ENCODE data around the gene INTS14.

The INTS14 gene

DNA sequence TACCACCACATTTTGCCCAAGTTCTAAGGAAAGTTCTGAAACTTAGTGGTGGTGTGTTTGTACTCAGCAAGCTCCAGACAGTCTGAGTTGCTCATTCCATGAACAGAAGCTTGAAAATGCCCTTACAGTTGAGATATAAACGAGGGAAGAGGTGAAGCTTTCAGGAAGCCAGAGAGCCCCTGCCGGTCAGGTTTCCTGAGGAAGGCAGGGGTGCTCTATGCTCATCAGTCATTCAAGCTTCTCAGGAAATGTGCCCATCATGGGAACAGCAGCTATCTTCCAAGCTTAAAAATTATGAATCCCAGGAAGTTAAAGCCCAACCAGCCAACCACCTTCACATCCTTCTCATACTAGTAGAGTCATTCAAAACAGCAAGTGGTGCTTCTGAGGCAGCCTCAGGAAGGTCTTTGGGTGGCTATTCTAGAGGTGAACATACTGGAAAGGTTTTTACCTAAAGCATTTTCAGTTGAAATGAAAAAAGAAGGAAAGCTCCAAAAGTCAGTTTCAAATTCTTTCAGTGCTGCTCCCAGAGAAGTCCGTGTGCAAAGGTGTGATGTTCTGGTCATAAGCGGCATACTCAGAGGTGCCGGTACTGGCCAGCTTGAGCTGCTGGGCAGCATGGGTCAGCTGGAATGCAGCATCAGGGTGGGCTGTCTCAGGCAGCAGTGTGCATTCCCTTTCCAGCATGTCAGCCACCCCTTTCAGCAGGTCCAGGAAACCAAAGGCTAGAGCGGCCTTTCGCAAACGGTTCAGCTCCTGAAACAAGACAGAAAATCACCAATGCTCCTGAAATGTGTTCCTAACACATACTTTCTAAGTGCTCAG lies 31.8 kb downstream of the INTS14 start:
- peaks cover 85% of the 10 kb centered on the region for H3K36me3 ChIP-seq (ENCODE audit: control insufficient read depth, insufficient read depth, low read length)
- H3K4me1 ChIP-seq (ENCODE audit: control insufficient read depth, insufficient read depth, low read length): no peaks in the 10 kb centered on the region
- peak overlapping the region; percentile 62 for H3K27ac ChIP-seq (ENCODE audit: low read depth, low read length)
- H3K4me3 ChIP-seq (ENCODE audit: low read depth, low read length): no peak overlapping the region
- H3K9me3 ChIP-seq (ENCODE audit: control insufficient read depth, insufficient read depth, low read length): no peaks in the 10 kb centered on the region
- no peak overlapping the region for H3K9ac ChIP-seq (ENCODE audit: low read depth, low read length)
- no peaks in the 10 kb centered on the region for H3K27me3 ChIP-seq (ENCODE audit: control insufficient read depth, insufficient read depth, low read length)

DNA sequence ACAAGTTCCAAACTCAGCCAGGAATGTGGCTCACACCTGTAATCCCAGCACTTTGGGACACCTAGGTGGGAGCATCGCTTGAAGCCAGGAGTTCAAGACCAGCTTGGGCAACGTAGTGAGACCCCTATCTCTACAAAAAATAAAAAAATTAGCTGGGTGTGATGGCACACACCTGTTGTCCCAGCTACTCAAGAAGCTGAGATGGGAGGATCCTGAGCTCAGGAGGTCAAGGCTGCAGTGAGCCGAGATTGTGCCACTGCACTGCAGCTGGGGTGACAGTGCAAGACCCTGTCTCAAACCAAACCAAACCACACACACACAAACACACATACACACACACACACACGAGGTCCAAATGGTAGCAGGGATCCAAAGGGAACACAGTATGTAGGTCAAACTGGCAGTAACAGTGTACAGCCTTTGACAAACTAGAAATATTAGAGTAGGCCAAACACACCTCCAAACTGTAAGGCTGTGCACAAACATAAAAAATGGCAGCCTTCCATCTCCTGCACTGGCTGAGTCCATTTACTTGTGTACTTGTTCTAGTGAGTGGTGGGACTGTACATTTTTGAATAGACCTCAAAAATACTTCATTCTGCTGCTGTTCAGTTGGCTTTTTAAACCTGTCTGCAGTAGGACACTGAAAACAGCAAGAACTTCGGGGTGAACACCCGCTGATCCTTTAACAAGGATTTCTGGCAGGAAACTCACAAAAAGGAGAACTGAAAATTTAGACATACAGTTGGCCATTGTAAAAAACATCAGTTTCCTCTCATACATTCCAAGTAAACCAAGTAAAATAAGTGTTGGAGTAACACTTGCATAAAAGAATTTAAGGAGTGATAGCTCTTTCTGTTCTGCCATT lies 33.6 kb downstream of the INTS14 start:
- H3K4me3 ChIP-seq (ENCODE audit: low read depth, low read length): no peak overlapping the region
- peaks cover 82% of the 10 kb centered on the region for H3K36me3 ChIP-seq (ENCODE audit: control insufficient read depth, insufficient read depth, low read length)
- H3K9ac ChIP-seq (ENCODE audit: low read depth, low read length): no peak overlapping the region
- no peaks in the 10 kb centered on the region for H3K27me3 ChIP-seq (ENCODE audit: control insufficient read depth, insufficient read depth, low read length)
- no peaks in the 10 kb centered on the region for H3K9me3 ChIP-seq (ENCODE audit: control insufficient read depth, insufficient read depth, low read length)
- H3K4me1 ChIP-seq (ENCODE audit: control insufficient read depth, insufficient read depth, low read length): no peaks in the 10 kb centered on the region
- H3K27ac ChIP-seq (ENCODE audit: low read depth, low read length): peak overlapping the region; percentile 1

DNA sequence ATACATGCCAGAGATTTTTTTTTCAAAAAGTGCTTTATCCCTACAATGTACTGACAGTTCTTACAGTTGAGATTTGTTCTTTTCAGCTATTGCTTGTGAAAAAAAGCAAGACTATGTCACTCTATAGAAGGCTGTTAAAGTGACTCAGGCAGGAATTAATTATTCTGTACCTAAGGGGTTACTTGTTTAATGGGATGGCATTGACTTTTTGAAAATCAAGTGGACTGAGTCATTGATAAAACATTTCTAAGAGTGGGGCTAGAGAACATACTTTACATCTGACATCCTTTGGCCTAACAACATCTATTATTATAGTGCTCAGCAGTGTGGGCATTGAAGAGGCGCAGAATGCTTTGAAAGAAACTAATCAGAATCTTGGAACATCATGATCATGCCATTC lies 34.3 kb downstream of the INTS14 start:
- H3K9ac ChIP-seq (ENCODE audit: low read depth, low read length): no peak overlapping the region
- H3K36me3 ChIP-seq (ENCODE audit: control insufficient read depth, insufficient read depth, low read length): peaks cover 82% of the 10 kb centered on the region
- H3K27ac ChIP-seq (ENCODE audit: low read depth, low read length): no peak overlapping the region
- no peaks in the 10 kb centered on the region for H3K4me1 ChIP-seq (ENCODE audit: control insufficient read depth, insufficient read depth, low read length)
- no peaks in the 10 kb centered on the region for H3K9me3 ChIP-seq (ENCODE audit: control insufficient read depth, insufficient read depth, low read length)
- no peaks in the 10 kb centered on the region for H3K27me3 ChIP-seq (ENCODE audit: control insufficient read depth, insufficient read depth, low read length)
- no peak overlapping the region for H3K4me3 ChIP-seq (ENCODE audit: low read depth, low read length)

DNA sequence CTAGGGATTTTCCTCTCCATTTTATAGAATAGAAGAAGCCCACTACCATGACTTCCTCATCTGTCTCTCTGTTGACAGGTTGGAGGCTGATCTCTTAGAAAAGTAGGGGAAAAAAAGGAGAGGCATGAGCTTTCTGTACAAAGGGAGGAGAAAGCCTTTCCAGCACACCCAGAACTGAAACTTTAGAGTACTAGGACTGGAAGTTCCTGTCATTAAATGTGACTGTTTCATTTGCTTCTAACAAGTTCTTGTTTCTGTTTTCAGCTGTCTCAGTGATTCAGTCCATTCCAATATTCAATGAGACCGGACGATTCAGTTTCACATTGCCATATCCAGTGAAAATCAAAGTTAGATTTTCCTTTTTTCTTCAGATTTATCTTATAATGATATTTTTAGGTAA lies 39.0 kb downstream of the INTS14 start:
- H3K27ac ChIP-seq (ENCODE audit: low read depth, low read length): no peak overlapping the region
- H3K4me1 ChIP-seq (ENCODE audit: control insufficient read depth, insufficient read depth, low read length): no peaks in the 10 kb centered on the region
- H3K36me3 ChIP-seq (ENCODE audit: control insufficient read depth, insufficient read depth, low read length): peaks cover 82% of the 10 kb centered on the region
- no peak overlapping the region for H3K4me3 ChIP-seq (ENCODE audit: low read depth, low read length)
- no peak overlapping the region for H3K9ac ChIP-seq (ENCODE audit: low read depth, low read length)
- no peaks in the 10 kb centered on the region for H3K27me3 ChIP-seq (ENCODE audit: control insufficient read depth, insufficient read depth, low read length)
- no peaks in the 10 kb centered on the region for H3K9me3 ChIP-seq (ENCODE audit: control insufficient read depth, insufficient read depth, low read length)

DNA sequence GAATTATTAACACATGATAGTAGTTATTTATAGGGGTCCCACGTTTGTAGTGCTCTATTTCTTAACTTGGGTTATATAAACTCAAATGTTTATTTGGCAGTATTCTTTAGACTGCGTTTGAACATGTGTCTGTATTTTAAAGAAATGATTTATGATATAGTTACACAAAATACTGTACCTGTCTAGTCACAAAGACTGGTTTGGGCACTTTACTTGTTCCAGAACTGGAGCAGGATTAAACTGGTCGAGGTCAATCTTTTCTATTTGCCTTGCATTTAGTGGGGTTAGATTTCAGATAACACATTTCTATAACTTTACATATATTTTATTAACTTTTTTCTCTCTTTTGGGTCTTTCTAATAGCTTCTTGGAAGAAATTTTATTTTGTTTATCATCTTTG lies 41.2 kb downstream of the INTS14 start:
- H3K36me3 ChIP-seq (ENCODE audit: control insufficient read depth, insufficient read depth, low read length): peaks cover 94% of the 10 kb centered on the region
- H3K4me1 ChIP-seq (ENCODE audit: control insufficient read depth, insufficient read depth, low read length): no peaks in the 10 kb centered on the region
- H3K9me3 ChIP-seq (ENCODE audit: control insufficient read depth, insufficient read depth, low read length): no peaks in the 10 kb centered on the region

GRCh38 chr15:65561934-65562333 lies 49.0 kb downstream of the INTS14 start:
- H3K9me3 ChIP-seq (ENCODE audit: control insufficient read depth, insufficient read depth, low read length): no peaks in the 10 kb centered on the region
- H3K36me3 ChIP-seq (ENCODE audit: control insufficient read depth, insufficient read depth, low read length): peaks cover 96% of the 10 kb centered on the region

More for the DNA sequence above, 41.2 kb downstream of the INTS14 start:
- Histone ChIP-seq H3K4me3 (ENCODE audit: low read depth, low read length) (no peak overlapping the region), H3K9ac (ENCODE audit: low read depth, low read length) (no peak overlapping the region), H3K27ac (ENCODE audit: low read depth, low read length) (no peak overlapping the region), H3K27me3 (ENCODE audit: control insufficient read depth, insufficient read depth, low read length) (no peaks in the 10 kb centered on the region)

GRCh38 chr15:65559941-65560340 lies 51.0 kb downstream of the INTS14 start:
- Histone ChIP-seq H3K9ac (ENCODE audit: low read depth, low read length) (no peak overlapping the region), H3K27ac (ENCODE audit: low read depth, low read length) (no peak overlapping the region), H3K36me3 (ENCODE audit: control insufficient read depth, insufficient read depth, low read length) (peaks cover 96% of the 10 kb centered on the region), H3K27me3 (ENCODE audit: control insufficient read depth, insufficient read depth, low read length) (no peaks in the 10 kb centered on the region), H3K4me1 (ENCODE audit: control insufficient read depth, insufficient read depth, low read length) (no peaks in the 10 kb centered on the region), H3K9me3 (ENCODE audit: control insufficient read depth, insufficient read depth, low read length) (no peaks in the 10 kb centered on the region), H3K4me3 (ENCODE audit: low read depth, low read length) (no peak overlapping the region)

More at GRCh38 chr15:65561934-65562333, 49.0 kb downstream of the INTS14 start:
- Histone ChIP-seq H3K27ac (ENCODE audit: low read depth, low read length) (no peak overlapping the region), H3K4me1 (ENCODE audit: control insufficient read depth, insufficient read depth, low read length) (no peaks in the 10 kb centered on the region), H3K27me3 (ENCODE audit: control insufficient read depth, insufficient read depth, low read length) (no peaks in the 10 kb centered on the region), H3K9ac (ENCODE audit: low read depth, low read length) (no peak overlapping the region), H3K4me3 (ENCODE audit: low read depth, low read length) (no peak overlapping the region)

- no peak overlapping the region for H3K4me3 ChIP-seq (ENCODE audit: low read depth, low read length)
- H3K9ac ChIP-seq (ENCODE audit: low read depth, low read length): no peak overlapping the region
- peaks cover 94% of the 10 kb centered on the region for H3K36me3 ChIP-seq (ENCODE audit: control insufficient read depth, insufficient read depth, low read length)
- no peaks in the 10 kb centered on the region for H3K27me3 ChIP-seq (ENCODE audit: control insufficient read depth, insufficient read depth, low read length)
- no peak overlapping the region for H3K27ac ChIP-seq (ENCODE audit: low read depth, low read length)
- no peaks in the 10 kb centered on the region for H3K4me1 ChIP-seq (ENCODE audit: control insufficient read depth, insufficient read depth, low read length)
- H3K9me3 ChIP-seq (ENCODE audit: control insufficient read depth, insufficient read depth, low read length): no peaks in the 10 kb centered on the region
Observed at GRCh38 chr15:65558997-65559760, 51.8 kb downstream of the INTS14 start.

- Histone ChIP-seq H3K9me3 (ENCODE audit: control insufficient read depth, insufficient read depth, low read length) (no peaks in the 10 kb centered on the region), H3K4me3 (ENCODE audit: low read depth, low read length) (no peak overlapping the region), H3K27ac (ENCODE audit: low read depth, low read length) (no peak overlapping the region), H3K4me1 (ENCODE audit: control insufficient read depth, insufficient read depth, low read length) (no peaks in the 10 kb centered on the region), H3K27me3 (ENCODE audit: control insufficient read depth, insufficient read depth, low read length) (no peaks in the 10 kb centered on the region), H3K9ac (ENCODE audit: low read depth, low read length) (no peak overlapping the region), H3K36me3 (ENCODE audit: control insufficient read depth, insufficient read depth, low read length) (peaks cover 95% of the 10 kb centered on the region)
Observed at GRCh38 chr15:65558336-65558735, 52.6 kb downstream of the INTS14 start.

DNA sequence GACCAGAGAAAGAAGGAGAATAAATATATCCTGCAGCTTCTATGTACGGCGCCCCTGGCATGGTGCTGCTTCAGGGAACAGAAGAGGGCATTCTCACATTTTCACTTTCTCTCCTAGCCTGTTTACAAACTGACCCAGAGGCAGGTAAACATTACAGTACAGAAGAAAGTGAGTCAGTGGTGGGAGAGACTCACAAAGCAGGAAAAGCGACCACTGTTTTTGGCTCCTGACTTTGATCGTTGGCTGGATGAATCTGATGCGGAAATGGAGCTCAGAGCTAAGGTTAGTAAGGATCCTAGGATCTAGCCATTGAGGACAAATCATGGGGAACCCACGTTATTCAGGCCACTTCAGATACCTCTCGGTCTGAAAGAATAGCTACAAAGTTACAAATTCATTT lies 54.3 kb downstream of the INTS14 start:
- no peaks in the 10 kb centered on the region for H3K4me1 ChIP-seq (ENCODE audit: control insufficient read depth, insufficient read depth, low read length)
- H3K4me3 ChIP-seq (ENCODE audit: low read depth, low read length): no peak overlapping the region
- H3K9me3 ChIP-seq (ENCODE audit: control insufficient read depth, insufficient read depth, low read length): no peaks in the 10 kb centered on the region
- no peaks in the 10 kb centered on the region for H3K27me3 ChIP-seq (ENCODE audit: control insufficient read depth, insufficient read depth, low read length)
- H3K9ac ChIP-seq (ENCODE audit: low read depth, low read length): no peak overlapping the region
- peaks cover 80% of the 10 kb centered on the region for H3K36me3 ChIP-seq (ENCODE audit: control insufficient read depth, insufficient read depth, low read length)
- no peak overlapping the region for H3K27ac ChIP-seq (ENCODE audit: low read depth, low read length)
